DMS53 (cell line): ENCODE results near the gene OSBPL5.
A peak's percentile ranks its signal among the peaks of the same experiment; 100 is the strongest.
"Not testable (repeated sequence)": the region's sequence is repeated elsewhere in the genome, so short reads cannot be mapped to it uniquely, and the experiment has no call there.

Source experiments
- DNase-seq: peaks from one replicate; lab custom pipeline; 2025; lab: John Stamatoyannopoulos, UW

Gene OSBPL5

DNA sequence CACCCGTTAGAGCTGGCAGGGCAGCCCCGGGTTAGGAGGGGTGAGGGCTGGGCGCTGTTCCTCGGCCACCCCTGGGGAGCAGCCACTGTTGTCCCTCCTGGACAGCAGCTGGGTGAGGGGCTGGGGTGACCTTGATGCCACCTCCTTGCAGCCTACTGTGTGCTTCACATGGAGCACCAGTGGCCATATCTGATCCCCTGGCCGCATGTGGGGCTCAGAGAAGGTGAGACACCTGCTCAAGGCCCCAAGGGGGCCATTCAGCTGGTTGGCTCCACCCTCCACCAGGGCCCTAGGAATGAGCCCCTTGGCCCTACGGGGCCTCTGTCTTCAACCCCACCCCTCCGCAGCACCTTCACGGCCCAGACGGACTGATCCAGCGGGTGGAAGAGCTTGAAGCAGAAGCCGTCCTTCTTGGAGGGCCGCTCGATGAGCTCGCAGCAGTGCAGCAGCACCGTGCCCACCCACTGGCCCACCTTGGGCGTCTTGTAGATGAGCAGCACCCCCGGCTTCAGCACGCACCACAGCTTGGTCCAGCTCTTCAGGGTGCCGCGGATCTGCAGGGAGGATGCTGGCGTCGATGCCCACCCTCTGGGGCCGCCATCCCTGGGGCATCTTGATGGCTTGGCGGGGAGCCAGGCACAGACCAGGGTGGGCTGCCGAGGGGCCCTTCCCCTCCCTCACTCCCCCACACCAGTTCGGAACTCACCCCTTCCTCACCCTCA is 44.9 kb downstream of the OSBPL5 start:
- DNase-seq = no peak

DNA sequence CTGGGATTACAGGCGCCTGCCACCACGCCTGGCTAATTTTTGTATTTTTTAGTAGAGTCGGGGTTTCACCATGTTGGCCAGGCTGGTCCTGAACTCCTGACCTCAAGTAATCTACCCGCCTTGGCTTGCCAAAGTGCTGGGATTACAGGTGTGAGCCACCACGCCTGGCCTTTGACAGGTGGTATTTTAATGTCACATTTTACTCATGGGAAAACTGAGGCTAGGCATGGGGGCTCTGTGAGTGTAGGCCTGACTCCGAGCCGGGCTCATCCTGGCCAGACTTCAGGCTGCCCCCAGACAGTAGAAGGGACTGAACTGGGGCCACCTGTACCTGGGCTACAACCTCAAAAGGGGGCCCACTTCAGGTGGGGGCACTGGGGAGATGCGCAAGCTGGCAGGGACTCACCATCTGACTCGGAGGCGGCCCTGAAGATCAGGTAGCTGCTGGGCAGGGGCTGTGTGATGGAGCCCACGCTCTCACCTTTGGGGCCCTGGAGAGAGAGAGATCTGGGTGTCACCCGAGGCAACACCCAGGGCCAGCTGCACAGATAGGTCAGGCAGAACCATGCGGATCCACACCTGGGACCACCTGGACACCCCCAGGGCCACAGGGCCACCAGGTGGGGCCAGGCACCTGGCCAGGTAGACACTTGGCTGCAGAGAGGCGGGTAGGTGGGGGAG is 45.8 kb downstream of the OSBPL5 start:
- no peak for DNase-seq

DNA sequence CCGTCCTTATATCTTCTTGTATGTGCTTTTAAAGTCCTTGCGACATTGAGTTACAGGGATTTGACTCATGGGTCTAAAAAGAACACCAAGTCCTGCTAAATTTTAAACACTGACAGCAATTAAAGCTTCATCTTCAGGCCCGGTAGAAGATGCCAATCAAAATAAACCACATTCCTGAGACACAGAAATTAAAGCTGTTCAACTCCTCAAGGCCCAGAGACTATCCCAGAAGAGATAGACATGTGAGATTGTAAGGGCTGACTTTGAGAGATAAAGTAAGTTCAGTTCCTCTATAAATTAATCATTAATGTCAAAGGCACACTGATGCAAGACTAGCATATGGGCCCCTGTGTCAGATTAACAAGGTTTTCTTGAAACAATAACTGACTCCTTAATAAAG is 49.8 kb downstream of the OSBPL5 start:
- DNase-seq = no peak

DNA sequence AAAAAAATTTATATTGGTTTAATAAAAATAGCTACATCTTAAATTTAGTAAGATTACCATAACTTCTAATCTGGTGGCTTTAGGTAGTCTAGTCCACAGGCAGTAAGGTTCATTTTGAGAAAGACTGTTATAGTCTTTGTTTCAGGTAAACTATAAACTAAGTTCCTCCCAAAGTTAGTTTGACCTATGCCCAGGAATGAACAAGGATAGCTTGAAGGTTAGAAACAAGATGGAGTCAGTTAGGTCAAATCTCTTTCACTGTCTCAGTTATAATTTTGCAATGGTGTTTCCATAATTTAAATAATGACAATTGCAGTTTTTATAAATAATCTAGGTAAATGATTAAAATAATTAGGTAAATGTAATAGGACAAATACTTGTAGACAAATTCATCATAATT is 51.4 kb downstream of the OSBPL5 start:
- DNase-seq = not testable (repeated sequence)

DNA sequence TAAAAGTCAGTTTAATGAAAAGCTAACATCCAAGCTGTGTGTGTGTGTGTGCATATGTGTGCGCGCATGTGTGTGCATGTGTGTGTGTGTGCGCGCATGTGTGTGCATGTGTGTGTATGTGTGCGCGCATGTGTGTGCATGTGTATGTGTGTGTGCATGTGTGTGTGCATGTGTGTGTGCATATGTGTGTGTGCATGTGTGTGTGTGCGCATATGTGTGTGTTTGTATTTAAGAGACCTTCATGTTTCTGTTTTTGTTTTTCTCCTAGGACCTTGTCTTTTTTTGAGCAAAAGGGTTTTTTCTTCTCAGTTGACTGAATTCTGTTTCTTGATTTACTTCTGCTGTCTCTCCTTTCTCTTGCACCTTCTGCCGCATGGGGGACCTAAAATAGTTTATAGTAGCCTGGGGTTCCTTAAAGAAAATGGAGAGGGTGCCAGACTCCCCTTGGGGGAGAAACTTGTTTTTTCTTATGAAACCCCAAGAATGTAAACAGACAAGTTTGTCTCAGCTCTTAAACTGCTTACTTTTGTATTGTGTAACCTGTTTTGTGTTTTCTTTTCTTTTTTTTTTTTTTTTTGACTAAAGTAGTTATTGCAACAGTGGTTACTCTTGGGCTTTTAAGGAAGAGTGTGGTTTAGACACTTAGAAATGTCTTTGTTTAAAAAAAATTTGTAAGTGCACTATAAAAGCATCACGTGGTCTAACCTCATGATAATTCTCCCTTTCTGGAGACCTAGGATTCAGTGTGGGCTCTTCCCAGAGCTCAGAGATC is 53.0 kb downstream of the OSBPL5 start:
- DNase-seq = no peak

DNA sequence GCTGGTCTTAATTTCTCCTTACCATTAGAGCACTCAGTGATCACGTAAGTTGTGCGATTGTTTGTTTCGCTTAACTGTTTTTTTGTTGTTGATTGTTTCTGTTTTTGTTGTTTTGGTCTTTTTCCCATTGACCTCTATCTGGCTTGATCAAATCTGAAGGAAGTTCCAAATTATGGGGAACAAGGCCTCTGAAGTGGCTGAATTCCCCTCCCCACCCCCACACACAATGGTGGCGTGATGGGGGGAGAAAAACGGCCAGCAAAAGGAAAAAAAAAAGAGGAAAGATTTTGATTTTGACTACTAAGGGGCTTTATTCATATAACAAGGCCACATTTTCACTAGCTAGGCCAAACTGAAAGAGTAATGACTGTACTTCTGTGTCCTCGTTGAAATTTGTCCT is 53.6 kb downstream of the OSBPL5 start:
- DNase-seq = no peak

DNA sequence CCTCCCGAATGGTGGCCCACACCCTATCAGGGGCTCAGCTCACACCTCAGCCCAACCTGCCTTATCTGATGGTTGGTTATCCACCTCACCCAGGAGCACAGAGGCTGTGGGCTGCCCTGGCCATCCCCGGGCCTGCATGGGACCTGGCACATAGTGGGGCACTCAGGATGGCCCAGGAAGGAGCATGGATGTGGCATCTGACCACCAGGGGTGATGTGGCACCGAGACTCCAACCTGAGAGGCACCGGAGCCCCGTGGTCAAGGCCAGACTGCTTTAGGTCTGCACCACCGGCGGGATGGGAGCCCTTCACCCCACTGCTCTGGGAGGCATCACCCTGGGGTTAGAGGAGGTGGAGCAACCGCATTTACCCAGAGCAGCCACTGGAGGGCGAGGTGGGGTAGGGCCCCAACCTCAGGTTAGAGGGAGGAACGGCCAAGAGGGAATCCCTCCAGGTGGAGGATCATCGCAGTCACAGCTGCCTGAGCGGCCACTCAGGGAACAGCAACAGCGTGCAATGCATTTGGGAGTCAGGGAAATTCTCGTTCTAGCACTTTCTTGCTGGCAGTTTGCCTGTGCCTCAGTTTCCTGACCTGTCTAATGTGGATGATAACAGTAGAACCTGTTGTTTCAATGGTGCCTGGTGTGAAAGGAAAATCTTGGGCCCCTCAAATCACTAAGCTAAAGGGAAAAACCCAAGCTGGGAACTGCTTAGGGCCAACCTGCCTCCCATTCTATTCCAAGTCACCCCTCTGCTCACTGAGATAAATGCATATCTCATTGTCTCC is 55.0 kb downstream of the OSBPL5 start:
- peak; percentile 87 for DNase-seq

DNA sequence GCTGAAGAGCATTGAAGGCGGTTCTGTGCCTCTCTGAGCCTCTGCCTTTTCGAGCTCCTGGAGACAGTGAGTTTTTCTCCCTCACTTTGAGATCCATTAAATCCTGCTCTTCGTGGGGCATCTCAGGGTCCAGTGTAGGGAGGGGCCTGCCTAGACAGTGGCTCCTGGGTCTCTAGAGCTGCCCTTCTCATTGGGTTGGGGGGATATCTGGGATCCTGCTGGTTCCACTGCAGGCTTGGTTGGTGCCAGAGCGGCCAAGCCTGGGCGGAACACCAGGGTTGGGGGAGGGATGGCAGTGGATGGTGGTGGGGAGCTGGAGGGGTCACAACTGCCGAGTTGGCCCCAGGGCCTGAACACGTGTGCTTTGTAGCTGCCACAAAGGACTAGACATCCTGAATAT is 55.7 kb downstream of the OSBPL5 start:
- DNase-seq = no peak

DNA sequence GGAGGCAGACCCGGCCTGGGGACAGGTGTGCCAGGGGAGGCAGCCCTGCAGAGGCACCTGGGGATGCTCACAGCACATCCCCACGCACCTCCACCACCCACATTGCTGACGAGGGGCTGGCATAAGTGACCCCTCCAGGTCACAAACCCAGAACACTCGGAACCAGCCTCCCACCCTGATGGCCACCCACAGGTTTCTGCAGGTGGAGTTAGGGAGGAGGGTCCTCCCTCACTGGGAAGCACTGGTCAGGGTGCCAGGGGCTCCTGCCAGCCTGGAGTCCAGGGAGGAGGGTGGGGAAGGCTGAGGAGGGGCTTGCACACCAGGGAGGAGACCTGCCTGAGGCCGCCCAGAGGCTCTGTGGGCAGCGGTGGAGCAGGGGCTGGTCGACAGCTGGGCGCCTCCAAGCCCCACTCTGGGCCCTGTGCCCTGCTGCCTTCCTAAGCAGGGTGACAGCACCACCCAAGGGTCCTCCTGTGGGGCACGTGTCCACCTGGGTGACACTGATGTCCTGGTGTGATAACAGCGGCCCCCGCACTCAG is 56.9 kb downstream of the OSBPL5 start:
- DNase-seq = no peak

DNA sequence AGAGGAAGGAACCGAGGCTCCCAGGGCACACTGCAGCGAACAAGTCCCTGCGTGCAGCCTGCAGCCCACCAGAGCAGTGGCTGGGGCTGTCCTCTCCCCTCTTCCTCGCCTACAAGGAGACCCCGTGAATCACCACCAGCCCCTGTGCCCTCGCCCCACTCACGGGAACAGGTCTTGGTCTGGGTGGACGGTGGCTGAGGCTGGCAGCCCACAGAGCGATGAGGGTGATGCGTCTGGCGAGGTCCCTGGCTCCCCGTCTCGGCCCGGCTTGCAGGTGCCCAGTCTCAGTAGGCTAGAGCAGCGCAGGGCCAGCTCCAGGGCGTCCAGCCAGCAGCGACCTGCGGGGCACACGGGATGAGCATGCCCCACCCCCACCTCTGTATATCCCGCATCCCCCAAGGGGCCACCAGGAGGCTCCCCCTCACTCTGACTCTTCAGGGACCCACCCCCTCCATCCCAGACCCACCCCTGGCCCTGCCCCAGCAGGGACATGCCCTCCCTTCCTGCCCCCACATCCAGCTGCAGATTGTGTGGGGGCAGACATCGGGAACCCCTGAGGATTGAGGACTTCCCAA is 57.4 kb downstream of the OSBPL5 start:
- DNase-seq = no peak

DNA sequence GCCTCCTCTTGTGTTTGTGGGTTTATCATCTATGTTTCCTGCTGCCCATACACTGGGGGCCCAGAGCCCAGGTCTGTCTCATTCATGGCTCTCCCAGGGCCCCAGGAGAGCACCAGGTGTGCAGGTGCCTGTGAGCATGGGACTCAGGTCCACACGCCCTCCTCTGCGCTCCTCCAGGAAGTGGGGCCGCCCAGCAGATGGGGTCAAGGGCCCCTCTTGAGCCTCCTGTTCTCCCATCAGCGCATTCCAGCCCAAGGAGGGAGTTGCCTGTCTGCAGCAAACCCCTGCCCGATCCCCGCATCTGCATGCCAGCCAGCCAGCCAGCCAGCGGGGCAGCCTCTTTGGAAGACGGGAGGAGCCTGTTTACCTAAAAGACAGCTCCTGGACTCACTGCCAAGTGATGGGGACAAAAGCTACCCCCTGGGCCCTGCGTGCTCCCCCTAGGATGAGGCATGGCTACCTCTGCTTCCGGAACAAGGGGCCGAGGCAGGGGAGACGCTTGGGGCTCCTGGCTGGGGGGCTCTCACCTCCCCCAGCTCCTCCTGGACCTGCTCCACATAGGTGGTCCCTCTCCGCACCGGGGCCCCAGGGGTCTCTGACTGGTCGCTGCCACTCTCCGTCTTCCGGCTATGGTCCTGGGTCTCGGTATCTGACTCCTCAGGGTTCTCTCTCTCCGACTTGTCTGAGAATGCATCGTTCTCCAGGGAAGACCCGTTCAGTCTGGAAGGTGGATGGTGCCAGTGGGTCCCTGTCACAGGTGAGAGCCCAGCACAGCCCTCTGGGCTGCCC is 58.2 kb downstream of the OSBPL5 start:
- DNase-seq = no peak

DNA sequence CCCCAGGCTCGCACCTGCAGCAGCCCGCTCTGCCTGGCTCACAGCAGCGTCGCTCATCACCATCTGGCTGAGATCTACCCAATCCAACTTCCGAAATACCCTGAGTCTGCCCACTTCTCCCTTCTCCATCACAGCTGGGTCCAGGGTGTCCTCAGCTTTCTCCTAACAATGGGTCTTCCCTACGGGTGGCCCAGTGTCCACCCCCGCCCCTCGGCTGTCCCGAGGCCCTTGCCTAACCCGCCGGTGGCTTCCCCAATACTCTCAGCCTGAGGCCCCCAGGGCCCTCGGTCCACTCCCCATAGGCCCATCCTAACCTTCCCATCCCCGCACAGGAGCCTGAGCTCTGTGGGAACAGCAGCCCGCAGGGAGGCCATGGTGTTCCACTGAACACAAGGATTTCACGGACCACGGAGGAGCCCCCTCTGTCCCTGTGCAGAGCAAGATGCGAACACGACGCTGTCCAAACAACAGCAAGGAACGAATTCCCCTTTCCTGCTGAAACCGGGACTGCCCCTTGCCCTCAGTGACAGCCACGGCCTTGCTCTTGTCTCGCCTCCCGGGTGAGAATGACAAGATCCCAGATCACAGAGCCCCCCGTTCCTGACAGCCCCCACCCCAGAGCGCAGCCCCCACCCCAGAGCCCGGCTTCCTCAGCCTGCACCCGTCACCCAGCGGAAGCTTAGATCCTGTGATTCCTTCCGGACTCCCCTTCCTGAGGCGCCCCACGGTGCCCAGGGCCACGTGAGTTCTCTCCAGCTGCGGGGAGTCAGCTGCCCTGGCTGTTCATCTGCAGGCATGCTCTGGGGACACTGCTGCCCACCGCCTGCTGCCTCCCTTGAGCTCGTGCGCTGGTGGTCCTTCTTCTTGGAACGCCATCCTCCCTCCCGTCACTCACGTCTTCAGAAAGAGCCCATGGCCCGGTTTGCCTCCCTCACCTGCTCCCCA is 59.0 kb downstream of the OSBPL5 start:
- DNase-seq = no peak

DNA sequence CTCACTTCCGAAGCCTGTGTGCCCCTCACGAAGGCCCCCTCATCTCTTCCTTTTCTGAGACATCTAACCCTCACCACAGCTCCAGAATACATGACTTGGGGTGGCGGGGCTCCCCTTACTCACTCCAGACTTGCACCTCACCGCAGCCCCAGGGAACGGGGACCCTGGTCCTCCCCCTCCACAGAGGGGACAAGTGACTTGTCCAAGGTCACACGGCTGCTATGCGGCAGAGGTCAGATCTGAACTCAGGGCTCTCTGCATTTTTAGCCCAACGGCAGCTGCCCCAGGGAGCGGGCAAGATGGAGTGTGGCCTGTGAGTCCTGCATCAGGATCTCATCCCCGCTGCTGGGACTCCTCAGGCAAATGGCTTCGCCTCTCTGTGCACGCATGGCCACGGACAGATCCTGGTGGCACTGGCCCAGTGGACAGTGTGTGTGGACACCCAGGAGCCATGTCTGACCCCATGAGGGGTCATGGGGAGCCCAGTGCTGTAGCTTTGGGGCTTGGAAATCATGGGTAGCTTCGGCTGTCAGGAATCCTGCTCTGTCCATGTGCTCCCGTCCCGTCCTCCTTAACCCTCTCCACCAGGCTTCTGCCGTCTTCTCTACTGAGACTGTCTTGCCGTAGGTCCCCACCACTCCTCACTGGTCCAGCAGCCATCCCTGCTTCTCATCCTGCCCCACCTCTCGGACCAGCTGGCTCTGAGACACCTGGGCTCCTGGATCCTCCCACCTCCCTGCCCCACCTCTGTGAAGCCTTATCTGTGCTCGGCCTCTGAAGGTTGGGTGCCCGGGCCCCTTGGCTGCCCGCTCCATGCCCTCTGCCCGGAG is 59.9 kb downstream of the OSBPL5 start:
- no peak for DNase-seq

DNA sequence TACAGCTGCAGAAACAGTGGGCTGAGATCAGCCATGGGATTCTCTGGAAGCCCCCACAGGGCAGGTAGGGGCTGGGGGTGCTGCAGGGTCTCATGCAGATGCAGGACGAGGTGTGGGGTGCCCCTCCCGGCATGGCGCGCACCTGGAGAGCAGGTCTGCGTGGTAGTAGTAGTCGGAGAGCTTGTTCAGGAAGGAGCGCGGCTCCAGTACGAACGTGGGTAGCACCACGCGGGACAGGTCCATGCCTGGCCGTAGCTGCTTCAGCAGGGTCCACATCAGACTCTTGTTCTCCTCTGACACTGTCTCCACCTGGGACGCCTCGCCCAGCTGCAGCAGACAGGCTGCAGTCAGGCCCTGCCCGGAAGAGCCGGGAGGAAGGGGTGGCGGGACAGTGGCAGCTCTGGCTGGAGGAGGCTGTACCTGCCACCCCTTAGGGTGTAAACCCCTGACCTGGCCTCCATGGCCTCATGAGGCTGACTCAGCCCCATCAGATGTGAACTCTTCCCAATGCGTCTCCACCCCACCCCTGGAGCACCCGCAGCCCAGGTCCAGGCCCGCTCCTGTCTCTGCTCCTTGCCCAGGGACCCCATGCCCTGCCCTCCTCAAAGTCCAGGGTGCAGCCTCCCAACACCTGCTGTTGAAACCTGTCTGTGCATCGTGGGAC is 60.9 kb downstream of the OSBPL5 start:
- no peak for DNase-seq

DNA sequence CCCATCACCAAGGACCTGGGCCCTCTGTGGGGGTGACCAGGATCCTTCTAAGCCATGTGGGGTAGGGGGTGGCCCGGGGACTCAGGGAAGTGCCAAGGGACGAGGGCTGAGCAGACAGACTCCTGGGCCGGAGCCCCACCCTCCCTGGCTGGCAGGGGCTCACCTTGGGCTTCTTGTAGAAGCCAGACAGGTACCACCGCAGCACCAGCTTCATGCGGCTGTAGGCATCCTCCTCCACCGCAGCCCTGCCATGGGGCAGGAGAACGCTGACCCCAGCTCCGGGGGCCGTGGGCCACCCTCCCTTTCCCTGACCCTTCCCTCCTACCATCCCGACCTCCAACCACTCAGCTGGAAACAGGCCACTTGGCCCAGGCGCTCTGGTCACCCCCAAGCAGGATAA is 62.0 kb downstream of the OSBPL5 start:
- no peak for DNase-seq

DNA sequence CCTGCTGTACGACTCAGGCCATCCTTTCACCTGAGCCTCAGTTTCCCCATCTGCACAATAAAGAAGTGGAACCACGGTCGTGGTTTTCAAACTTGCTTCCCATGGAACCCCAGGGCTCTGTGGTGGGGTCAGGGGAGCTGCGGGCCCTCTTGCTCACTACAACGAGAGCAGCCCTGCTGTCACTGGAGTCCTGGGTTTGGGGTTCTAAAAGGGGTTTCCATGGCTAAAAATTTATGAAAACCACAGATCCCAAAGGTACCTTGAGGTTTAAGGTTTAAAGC is 62.5 kb downstream of the OSBPL5 start:
- DNase-seq = no peak

DNA sequence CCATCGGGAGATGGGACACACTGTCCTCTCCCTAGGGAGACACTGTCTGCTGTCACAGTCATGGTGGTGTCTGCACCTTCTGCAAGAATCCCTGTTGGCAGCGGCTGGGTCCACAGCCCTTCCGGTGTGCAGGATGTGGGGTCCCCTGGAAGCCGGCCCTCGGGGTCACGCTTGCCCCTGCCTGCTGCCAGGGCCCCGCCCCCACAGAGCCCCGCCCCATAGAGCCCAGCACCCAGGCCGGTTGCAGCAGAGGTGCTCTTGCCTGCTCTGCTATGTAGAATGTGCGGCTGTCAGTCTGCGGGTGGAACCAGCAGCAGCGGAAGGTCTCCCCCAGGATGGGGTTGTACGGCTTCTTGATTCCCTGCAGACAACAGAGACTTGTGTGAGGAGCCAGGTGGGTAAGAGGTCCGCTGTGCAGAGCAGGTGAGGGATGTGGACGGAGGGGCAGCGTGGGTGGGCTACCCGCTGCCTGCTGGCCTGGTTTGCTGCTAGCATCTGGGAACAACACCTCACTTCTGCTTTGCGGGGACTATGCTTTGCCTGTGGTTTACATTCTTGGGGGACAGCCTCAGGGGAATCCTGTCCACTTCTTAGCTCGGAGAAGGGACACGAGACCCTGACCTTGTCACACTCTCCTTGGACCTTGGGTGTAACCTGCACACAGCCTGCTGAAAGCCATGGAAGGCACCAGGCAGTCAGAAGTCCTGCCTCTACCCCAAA is 63.0 kb downstream of the OSBPL5 start:
- DNase-seq = no peak

DNA sequence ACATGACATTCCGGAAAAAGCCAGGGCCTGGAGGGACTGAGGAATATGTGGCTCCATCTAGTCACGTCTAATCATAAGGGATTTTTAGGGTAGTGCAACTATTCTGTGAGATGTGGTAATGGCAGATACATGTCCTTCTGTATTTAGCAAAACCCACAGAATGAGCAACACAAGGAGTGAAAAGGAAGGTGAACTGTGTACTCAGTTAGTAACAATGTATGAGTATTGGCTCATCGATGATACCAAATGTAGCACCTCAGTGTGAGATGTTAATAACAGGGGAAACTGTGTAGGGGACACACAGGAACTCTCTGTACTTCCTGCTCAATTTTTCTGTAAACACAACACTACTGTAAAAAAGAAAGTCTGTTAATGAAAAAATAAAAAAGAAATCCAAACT is 65.9 kb downstream of the OSBPL5 start:
- DNase-seq = no peak
